GM18519 (cell line): ENCODE results near the gene ZFPM1.

ENCODE experiments used
- ATAC-seq: cut with Tn5 transposase; IDR thresholded peaks from one replicate; pipeline ENCODE4 v1.9.1; 2021; ENCODE audit warnings: mild to moderate bottlenecking, moderate library complexity; ENCODE audit not compliant: unreplicated experiment, low FRiP score

The ZFPM1 gene

DNA sequence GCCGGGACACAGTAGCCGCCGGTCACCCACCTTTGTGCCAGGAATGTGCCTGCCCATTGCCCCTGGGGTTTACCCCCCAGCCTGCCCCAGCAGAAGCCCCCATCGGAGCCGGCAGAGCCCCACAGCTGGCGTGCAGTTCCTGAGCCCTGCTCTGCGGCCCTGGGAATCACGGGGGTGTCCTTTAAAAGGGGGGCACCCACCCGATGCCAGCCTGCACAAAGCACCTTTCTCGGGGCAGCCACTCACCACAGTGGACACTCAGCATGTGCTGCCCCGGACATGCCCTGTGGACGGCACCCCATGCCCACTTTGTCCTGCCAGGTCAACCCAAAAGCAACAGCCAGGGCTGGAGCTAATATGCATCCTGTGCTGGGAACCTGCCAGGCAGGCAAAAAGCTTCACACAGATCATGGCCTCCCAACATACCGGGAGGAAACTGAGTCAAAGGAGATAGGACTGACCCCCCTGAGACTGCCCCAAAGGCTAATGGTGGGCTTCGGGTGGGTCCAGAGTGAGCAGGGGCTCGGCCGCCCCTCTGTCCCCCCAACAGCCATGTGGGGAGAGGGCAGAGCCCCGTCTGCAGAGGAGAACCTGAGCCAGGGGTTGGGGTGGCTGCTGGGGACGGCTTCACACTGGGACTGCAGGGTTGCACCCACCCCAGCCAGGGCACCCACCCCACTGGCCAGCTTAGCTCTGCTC, 71.3 kb downstream of the ZFPM1 start:
- ATAC-seq, result no peak

DNA sequence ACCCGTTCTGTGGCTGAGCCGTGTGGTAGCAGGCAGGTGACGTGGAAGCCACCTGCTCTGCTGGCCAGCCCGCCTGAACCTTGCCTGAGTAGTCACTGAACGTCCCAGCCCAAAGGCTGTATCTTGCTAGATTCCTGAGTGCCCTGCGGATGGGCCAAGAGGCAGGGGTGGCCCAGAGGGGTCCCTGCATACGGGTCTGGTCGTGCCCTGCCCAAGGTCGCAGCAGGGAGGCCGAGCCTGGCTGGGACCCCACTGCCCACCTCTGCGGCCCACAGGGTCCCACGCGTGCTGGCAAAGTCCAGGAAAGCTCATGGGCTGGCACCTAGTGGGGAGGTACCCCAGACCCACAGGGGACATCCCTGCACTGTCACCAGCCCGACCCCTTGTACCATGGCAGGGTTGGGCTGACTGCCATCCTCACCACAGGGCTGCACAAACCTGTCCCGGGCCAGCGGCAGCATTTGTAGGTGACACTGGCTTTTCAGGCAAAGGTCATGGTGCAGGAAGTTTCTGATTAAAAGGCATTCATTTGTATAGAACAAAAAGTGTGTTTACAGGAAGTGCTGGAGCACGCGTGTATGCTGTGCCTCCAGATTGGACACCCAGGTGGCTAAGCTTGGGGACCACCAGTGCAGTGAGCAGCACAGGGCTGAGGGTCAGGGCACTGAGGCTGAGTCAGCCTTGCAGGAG, 72.0 kb downstream of the ZFPM1 start:
- no peak for ATAC-seq

DNA sequence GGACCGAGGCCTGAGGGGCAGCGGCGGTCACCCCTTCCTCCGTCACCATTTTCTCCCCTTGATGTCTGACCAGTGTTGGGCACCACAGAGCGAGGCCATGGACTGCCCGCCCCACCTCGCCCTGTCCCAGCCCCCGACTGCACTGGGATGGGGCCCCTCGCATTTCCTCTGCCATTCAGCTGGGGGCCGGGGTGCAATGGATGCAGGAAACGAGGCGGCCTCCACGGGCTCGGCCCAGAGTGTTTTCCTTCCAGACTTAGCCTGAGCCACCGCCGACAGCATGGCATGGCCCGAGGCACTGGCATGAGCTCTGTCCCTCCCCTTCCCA, 72.5 kb downstream of the ZFPM1 start:
- no peak for ATAC-seq

DNA sequence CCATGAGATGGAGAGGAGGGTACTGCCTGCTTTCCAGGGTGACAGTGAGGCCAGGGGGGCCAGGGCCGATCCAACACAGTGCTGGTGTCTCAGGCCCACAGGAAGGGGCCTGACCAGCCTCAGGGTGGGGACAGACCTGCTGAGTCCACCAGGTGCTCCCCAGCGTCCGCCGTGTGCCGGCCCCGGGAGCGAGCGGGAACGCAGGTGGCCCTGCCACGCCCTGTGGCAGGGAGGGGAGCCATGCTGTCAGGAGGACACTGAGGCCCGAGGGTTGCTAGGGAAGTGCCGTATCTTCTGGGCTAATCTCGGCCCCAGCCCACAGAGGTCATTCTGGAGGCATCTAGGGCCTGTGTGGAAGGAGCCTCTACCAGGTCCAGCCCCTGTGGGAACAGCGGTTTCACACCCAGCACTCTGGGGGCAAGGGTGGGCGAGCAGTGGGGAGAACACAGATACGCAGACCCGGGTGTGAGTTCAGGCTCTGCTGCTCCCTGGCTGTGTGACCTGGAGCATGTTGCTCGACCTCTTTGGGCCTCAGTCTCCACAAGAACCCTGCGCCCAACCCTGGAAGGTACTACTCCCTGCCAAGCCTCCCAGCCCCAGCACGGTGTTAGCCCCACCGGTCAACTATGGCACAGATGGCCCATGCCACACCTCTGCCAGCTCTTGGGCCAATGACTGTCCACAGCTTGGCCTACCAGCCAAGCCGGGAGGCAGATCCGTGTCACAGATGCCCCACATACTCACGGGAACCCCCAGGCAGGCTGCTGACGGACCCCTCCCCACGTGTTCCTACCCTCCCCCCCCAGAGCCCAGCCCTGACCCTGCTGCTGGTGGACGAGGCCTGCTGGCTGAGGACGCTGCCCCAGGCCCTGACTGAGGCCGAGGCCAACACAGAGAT, 73.2 kb downstream of the ZFPM1 start:
- no peak for ATAC-seq

DNA sequence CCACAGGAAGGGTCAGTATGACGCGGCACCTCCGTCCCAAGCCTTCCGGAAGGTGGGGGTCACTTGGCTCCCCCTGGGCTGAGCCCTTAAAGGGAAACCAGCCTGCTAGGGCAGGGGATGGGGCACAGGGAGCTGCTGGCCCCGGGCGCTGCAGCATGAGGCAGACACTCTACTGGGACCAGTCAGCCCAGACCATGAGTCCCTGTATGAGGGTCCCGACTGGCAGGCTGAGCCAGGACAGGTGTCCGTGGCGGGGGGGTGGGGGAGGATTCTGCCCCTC, 73.8 kb downstream of the ZFPM1 start:
- ATAC-seq, result no peak

DNA sequence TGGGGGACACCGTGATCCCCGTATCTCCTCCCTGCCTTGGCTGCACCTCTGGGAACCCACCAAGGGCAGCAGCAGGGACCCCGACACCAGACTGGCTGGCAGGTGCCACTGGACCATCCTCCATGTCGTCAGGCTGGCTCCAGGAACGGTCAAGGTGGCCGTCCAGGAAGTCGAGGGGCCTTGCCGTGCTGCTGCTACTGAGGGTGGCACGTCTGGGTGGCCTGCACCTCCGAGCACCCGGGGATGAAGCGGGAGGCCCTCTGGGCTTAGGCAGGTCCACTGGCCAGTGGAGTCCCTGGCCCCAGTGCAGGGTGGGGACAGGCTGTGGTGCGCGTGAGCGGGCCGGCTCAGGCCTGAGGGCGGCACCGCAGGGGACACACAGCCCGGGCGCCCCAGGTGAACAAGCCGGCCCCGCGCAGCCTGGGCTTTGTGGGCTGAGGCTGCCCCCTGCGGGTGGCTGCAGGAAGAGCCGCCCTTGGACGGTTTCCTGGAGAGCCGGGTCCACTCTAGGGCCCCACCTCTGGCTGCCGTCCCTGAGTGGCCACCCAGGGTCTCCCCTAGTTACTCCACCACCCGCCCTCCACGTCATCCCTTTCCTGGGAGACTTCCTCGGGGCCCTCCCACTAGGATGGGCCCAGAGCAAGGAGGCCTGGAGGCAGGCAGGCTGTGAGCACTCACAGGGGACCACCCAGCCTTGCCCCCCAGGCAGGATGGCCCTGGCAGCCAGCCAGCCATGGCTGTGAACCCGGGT, 74.3 kb downstream of the ZFPM1 start:
- no peak for ATAC-seq

DNA sequence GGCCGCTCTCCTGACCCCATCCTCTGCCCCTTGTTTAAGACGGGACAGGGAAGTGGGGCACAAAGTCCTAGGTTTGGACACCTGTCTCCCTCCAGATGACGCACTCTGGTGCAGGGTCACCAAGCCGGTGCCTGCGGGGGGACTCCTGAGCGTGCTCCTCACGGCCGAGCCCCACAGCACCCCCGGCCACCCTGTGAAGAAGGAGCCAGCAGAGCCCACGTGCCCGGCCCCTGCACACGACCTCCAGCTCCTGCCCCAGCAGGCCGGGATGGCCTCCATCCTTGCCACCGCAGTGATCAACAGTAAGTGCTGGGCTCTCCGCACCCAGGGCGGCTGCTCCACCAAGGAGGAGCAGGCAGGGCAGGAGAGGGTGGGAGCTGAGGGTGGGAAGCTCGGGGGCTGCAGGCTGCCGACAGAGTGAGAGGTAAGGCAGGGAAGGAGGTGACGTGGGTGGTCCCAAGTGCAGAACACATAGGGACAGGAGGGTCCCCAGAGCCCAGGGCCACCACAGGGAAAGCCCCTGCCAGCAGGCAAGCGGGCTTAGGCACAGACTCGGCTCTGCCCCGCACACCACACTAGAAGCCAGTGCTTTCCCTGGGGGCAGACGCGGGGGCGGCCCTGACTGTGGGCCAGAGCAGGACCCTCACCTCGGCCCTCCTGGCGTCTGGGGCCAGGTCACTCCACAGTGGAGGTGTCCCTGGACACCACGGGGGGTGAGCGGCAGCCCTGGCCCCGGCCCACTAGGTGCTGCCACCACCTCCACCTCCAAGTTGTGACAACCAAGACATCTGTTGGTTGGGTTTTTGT, 75.1 kb downstream of the ZFPM1 start:
- ATAC-seq, result no peak

DNA sequence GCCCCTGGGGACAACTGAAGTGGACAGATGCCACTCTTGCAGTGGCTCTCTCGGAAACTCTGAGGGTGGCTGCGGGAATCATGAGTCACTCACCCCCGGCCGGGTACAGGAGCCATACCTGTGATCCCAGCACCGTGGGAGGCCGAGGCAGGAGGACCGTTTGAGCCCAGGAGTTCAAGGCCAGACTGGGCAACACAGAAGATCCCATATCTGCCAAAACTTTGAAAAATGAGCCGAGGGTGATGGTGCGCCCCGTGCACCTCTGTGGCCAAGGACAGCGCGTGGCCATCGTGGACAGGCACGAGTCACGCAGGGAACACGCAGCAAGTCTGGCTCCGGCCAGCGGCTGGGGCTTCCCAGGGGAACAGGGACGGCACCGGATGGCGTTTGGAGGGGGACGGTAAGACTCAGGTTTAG, 75.8 kb downstream of the ZFPM1 start:
- no peak for ATAC-seq

DNA sequence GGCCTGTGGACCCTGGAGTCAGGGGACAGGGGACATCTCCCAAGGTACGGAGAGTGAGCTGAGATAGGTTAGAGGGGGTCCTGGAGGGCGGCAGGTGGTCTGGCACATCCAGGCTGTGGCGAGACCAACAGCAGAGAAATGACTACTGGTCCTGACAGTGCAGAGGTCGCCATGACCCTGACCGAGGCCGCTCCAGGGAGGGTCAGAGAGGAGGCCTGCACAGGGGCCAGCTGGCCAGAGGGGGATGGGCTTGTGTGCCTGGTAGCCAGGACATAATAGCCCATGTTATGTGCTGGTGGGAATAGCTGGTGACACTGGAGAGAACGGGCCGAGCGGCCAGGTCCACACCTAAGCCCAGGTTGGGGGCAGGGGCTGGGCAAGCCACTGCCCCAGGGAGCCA, 76.5 kb downstream of the ZFPM1 start:
- ATAC-seq, result no peak

DNA sequence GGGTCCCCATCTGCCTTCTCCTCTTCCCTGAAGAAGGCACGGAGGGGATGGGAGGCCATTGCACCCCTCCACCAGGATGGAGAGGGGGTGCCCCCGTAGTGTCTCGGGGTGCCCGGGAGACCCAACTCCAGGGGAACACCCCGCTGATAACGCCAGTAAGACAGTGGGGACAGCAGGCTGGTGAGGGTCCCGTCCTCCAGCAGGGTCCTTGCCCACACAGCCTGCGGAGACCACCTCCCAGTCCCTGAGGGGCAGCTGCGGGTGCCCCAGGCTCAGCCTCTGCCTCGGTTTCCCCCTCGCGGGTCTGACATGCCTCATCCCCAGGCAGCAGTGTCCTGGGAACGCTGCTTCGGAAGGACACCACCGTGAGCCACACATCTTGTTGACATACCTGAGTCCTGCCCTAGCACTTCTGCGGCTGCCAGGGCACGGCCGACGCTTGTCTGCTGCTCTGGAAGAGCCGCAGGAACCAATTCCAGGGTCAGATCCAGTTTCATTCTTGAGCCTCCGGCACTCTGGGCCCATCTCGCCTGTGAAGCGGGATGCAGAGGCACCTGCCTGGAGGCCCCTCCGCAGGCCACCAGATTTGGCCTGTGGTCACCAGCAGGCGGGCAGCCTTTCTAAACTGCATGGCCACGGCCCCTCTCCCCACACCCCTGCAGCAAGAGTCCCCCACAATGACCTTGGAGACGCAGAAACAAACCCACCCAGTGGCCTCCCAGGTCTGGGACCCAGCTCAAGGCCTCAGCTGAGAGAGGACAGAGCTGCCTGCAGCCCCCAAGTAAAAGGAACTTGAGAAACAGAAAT, 77.2 kb downstream of the ZFPM1 start:
- ATAC-seq, result no peak

DNA sequence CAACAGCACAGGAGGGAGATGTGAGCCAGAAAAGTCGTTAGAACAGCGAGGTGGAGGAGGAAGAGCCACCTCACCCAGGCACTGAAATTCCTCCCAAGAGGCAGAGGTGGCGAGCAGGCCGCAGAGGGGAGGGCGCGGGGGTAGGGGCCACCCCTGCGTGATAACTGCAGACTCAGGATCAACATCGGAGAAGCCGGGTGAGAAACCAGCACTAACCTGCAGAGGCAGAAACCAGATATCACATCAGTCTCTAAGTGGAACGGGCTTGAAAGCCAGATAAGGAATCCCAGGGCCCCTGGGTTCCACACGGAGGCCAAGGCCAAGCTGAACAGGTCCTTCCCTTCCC, 77.8 kb downstream of the ZFPM1 start:
- ATAC-seq, result no peak

DNA sequence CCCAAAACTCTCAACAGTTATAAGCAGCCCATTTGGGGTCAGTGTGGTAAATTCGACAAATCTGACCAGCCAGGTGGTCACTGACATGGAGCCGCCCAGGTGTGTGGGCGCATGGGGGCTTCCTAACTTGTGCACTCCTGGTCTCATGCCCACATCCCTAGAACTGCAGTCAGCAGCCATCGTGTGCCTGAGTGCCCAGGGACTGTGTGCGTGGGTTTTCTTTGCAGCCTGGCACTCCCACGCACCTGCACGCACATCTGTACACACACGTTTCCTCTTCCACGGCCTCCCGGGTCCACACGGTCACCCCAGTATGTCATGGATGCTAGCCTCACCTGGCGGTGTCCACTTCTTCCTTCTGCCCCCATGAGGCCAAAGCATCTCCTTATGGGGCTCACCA, 78.3 kb downstream of the ZFPM1 start:
- no peak for ATAC-seq

DNA sequence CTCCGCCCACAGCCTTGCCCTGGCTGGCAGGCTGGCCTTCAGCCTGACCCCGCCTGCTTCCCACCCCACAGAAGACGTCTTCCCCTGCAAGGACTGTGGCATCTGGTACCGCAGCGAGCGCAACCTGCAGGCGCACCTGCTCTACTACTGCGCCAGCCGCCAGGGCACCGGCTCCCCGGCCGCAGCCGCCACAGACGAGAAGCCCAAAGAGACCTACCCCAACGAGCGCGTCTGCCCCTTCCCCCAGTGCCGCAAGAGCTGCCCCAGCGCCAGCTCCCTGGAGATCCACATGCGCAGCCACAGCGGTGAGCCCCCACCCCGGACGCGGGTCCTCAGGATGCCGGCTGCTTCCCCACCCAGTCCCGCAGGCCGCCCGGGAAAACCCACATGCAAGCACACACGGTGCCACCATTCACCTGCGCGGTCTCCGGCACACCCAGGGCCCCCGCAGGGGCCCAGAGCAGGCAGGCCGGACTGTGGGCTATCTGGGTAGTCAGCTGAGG, 78.9 kb downstream of the ZFPM1 start:
- no peak for ATAC-seq

DNA sequence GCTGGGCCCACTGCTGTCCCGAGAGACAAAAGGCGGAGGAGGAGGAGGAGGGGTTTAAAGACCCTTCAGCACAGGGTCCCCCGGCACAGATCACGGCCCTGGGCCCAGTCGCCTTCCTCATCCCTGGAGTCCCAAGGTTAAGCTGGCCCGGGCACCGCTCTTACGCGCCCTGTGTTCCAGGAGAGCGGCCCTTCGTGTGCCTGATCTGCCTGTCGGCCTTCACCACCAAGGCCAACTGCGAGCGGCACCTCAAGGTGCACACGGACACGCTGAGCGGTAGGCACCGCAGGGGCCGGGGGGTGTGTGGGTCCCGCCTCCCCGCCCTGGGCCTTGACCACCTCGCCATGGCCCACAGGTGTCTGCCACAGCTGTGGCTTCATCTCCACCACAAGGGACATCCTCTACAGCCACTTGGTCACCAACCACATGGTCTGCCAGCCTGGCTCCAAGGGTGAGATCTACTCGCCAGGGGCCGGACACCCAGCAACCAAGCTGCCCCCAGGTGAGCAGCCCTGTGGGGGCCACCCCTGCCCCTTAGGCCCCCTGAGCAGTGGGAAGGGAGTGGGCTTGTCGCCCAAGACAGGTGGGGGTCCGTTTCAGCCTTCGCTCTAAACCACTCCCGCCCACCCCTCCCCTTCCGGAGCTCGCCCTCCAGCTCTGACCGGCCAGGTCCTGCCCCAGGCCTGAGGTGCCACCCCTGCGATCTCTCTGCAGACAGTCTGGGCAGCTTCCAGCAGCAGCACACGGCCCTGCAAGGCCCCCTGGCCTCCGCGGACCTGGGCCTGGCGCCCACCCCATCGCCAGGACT, 79.6 kb downstream of the ZFPM1 start:
- no peak for ATAC-seq

DNA sequence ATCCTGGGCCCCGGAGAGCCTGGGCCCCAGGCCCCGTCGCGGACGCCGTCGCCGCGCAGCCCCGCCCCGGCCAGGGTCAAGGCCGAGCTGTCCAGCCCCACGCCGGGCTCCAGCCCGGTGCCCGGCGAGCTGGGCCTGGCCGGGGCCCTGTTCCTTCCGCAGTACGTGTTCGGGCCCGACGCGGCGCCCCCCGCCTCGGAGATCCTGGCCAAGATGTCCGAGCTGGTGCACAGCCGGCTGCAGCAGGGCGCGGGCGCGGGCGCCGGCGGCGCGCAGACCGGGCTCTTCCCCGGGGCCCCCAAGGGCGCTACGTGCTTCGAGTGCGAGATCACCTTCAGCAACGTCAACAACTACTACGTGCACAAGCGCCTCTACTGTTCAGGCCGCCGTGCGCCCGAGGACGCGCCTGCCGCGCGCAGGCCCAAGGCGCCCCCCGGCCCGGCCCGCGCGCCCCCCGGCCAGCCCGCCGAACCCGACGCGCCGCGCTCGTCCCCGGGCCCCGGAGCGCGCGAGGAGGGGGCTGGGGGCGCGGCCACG, 80.4 kb downstream of the ZFPM1 start:
- ATAC-seq, result no peak

DNA sequence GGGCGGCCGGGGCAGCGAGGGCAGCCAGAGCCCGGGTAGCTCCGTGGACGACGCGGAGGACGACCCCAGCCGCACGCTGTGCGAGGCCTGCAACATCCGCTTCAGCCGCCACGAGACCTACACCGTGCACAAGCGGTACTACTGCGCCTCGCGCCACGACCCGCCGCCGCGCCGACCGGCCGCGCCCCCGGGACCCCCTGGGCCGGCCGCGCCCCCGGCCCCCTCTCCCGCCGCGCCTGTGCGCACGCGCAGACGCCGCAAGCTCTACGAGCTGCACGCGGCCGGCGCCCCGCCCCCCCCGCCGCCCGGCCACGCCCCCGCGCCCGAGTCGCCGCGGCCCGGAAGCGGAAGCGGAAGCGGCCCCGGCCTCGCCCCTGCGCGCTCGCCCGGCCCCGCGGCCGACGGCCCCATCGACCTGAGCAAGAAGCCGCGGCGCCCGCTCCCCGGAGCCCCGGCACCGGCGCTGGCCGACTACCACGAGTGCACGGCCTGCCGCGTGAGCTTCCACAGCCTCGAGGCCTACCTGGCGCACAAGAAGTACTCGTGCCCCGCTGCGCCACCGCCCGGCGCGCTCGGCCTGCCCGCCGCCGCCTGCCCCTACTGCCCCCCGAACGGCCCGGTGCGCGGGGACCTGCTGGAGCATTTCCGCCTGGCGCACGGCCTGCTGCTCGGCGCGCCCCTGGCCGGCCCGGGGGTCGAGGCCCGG, 81.0 kb downstream of the ZFPM1 start:
- ATAC-seq, result no peak

DNA sequence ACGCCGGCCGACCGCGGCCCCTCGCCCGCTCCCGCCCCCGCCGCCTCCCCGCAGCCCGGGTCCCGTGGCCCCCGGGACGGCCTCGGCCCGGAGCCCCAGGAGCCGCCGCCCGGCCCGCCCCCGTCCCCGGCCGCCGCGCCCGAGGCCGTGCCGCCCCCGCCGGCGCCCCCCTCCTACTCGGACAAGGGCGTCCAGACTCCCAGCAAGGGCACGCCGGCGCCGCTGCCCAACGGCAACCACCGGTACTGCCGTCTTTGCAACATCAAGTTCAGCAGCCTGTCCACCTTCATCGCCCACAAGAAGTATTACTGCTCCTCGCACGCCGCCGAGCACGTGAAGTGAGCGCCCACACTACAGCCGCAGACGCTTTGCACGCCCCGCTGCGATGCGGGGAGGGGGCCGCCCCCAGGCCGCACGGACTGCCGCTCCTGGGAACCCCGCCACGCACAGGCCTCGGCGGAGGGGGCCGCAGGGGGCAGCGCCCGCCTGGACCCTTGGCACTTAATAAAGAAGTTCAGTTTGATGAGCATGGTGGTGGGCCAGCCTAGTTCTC, 81.6 kb downstream of the ZFPM1 start:
- ATAC-seq, result no peak
